ENCODE measurements around the gene GRHPR.
"Not testable (repeated sequence)": the region's sequence is repeated elsewhere in the genome, so short reads cannot be mapped to it uniquely, and the experiment has no call there.

The GRHPR gene

GRCh38 chr9:37422289-37423104 lies at the start of gene GRHPR:
Gene GRHPR, plus strand, starts transcription at chr9:37422696. Its CDS starts 55 bp downstream, at chr9:37422751.
- peak; percentile 77 for DNase-seq

GRCh38 chr9:37372839-37373238 lies 49.7 kb upstream of the GRHPR start:
- DNase-seq = no peak

GRCh38 chr9:37373621-37374020 lies 48.9 kb upstream of the GRHPR start:
- no peak for DNase-seq

GRCh38 chr9:37374892-37375291 lies 47.6 kb upstream of the GRHPR start:
- DNase-seq = no peak

- DNase-seq = no peak
Observed at GRCh38 chr9:37377688-37378612, 44.5 kb upstream of the GRHPR start.

- DNase-seq = no peak
Observed at GRCh38 chr9:37378613-37379004, 43.9 kb upstream of the GRHPR start.

- no peak for DNase-seq
Observed at GRCh38 chr9:37379835-37380234, 42.7 kb upstream of the GRHPR start.

GRCh38 chr9:37380570-37380969 lies 41.9 kb upstream of the GRHPR start:
- DNase-seq = no peak

- DNase-seq = no peak
Observed at GRCh38 chr9:37381094-37381741, 41.3 kb upstream of the GRHPR start.

- no peak for DNase-seq
Observed at GRCh38 chr9:37382161-37382981, 40.1 kb upstream of the GRHPR start.

- no peak for DNase-seq
Observed at GRCh38 chr9:37382982-37383357, 39.5 kb upstream of the GRHPR start.

- no peak for DNase-seq
Observed at GRCh38 chr9:37383393-37383792, 39.1 kb upstream of the GRHPR start.

GRCh38 chr9:37383876-37384746 lies 38.4 kb upstream of the GRHPR start:
- no peak for DNase-seq

- no peak for DNase-seq
Observed at GRCh38 chr9:37385286-37385685, 37.2 kb upstream of the GRHPR start.

GRCh38 chr9:37386988-37387387 lies 35.5 kb upstream of the GRHPR start:
- DNase-seq = peak; percentile 47

- peak; percentile 9 for DNase-seq
Observed at GRCh38 chr9:37390759-37391158, 31.7 kb upstream of the GRHPR start.

- no peak for DNase-seq
Observed at GRCh38 chr9:37392272-37392671, 30.2 kb upstream of the GRHPR start.

GRCh38 chr9:37395229-37395628 lies 27.3 kb upstream of the GRHPR start:
- no peak for DNase-seq

GRCh38 chr9:37395663-37396062 lies 26.8 kb upstream of the GRHPR start:
- no peak for DNase-seq

GRCh38 chr9:37397948-37398347 lies 24.5 kb upstream of the GRHPR start:
- not testable (repeated sequence) for DNase-seq

- DNase-seq = no peak
Observed at GRCh38 chr9:37398464-37399025, 24.0 kb upstream of the GRHPR start.

Measured in MV-4-11 (cell line).